ENCODE data around the gene PSIP1. TPM values are rescaled to one million over a fixed set of nuclear protein-coding genes. Genes with fewer than 3 reads are reported as not detected.

Gene PSIP1
- total RNA-seq, 2 experiments from 2014 or later, result 146 to 151 TPM

- intact Hi-C loops (cut with micrococcal nuclease; ENCODE audit: unreplicated experiment), result no loop called here
- H3K79me2 ChIP-seq (ENCODE audit: insufficient read depth, low read depth, low read length), result peaks cover 94% of the 10 kb centered on the region
- H2AFZ ChIP-seq (ENCODE audit: low read length), result no peak overlapping the region
- no TSS peak for BruUV-seq (replicated peaks)
- H3K9me2 ChIP-seq (ENCODE audit: insufficient read depth, low read length), result no peaks in the 10 kb centered on the region
- TF ChIP-seq EZH2phosphoT487 (IDR thresholded peaks at IDR 0.05; ENCODE audit: borderline replicate concordance, low read depth, low read length), result no peak
- 0 out of 2 replicates have a peak, but pooled peaks cover 6% of the 10 kb centered on the region for H4K20me1 ChIP-seq (ENCODE audit: insufficient read depth, low read length)
- peaks cover 98% of the 10 kb centered on the region for H3K36me3 ChIP-seq (ENCODE audit: insufficient read depth, low read length)
- no peak overlapping the region for H3K4me2 ChIP-seq (ENCODE audit: low read length)
- no peak overlapping the region for H3K4me3 ChIP-seq (ENCODE audit: low read depth, low read length, poor library complexity, severe bottlenecking)
- no peaks in the 10 kb centered on the region for H3K4me1 ChIP-seq (ENCODE audit: insufficient read depth, low read length, poor library complexity, severe bottlenecking)
- ChIA-PET CTCF (ENCODE audit: unreplicated experiment) (no interaction called here), POLR2A (interaction anchor here (0.6 to 1.2 kb wide), 2 partner anchors 45 to 52 kb away, joined by 3 to 5 read pairs; no protein-coding TSS in a partner anchor)
- H3K9me3 ChIP-seq (ENCODE audit: low read length), result peaks cover 34% of the 10 kb centered on the region
- no peak overlapping the region for H3K27ac ChIP-seq (ENCODE audit: low read depth, low read length, poor library complexity, severe bottlenecking)
- no peak for DNase-seq (ENCODE audit: low spot score)
Measured at GRCh38 chr9:15498246-15498995, 12.3 kb downstream of the PSIP1 start.

GRCh38 chr9:15492485-15493150, 18.2 kb downstream of the PSIP1 start:
- Histone ChIP-seq H4K20me1 (ENCODE audit: insufficient read depth, low read length) (no peaks in the 10 kb centered on the region), H3K36me3 (ENCODE audit: insufficient read depth, low read length) (peaks cover 98% of the 10 kb centered on the region), H3K27ac (ENCODE audit: low read depth, low read length, poor library complexity, severe bottlenecking) (no peak overlapping the region), H3K79me2 (ENCODE audit: insufficient read depth, low read depth, low read length) (peaks cover 51% of the 10 kb centered on the region), H3K9me2 (ENCODE audit: insufficient read depth, low read length) (no peaks in the 10 kb centered on the region), H3K4me1 (ENCODE audit: insufficient read depth, low read length, poor library complexity, severe bottlenecking) (no peaks in the 10 kb centered on the region), H3K4me2 (ENCODE audit: low read length) (no peak overlapping the region), H3K4me3 (ENCODE audit: low read depth, low read length, poor library complexity, severe bottlenecking) (no peak overlapping the region), H3K9me3 (ENCODE audit: low read length) (peaks cover 50% of the 10 kb centered on the region), H2AFZ (ENCODE audit: low read length) (no peak overlapping the region)
- intact Hi-C loops (cut with micrococcal nuclease; ENCODE audit: unreplicated experiment), result loop anchor here (5.0 kb wide), 1 partner anchor 40 kb away; no protein-coding TSS in a partner anchor
- CTCF ChIA-PET (ENCODE audit: unreplicated experiment), result no interaction called here
- no TSS peak for BruUV-seq (replicated peaks)
- TF ChIP-seq EZH2phosphoT487 (IDR thresholded peaks at IDR 0.05; ENCODE audit: borderline replicate concordance, low read depth, low read length), result no peak
- TF ChIP-seq, protein P1, sequence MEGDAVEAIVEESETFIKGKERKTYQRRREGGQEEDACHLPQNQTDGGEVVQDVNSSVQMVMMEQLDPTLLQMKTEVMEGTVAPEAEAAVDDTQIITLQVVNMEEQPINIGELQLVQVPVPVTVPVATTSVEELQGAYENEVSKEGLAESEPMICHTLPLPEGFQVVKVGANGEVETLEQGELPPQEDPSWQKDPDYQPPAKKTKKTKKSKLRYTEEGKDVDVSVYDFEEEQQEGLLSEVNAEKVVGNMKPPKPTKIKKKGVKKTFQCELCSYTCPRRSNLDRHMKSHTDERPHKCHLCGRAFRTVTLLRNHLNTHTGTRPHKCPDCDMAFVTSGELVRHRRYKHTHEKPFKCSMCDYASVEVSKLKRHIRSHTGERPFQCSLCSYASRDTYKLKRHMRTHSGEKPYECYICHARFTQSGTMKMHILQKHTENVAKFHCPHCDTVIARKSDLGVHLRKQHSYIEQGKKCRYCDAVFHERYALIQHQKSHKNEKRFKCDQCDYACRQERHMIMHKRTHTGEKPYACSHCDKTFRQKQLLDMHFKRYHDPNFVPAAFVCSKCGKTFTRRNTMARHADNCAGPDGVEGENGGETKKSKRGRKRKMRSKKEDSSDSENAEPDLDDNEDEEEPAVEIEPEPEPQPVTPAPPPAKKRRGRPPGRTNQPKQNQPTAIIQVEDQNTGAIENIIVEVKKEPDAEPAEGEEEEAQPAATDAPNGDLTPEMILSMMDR (conservative IDR thresholded peaks at IDR 0.05; ENCODE audit: low read length), result no peak
- no peak for DNase-seq (ENCODE audit: low spot score)
- POLR2A ChIA-PET, result no interaction called here

GRCh38 chr9:15491950-15492349, 18.8 kb downstream of the PSIP1 start:
- ChIA-PET POLR2A (no interaction called here), CTCF (ENCODE audit: unreplicated experiment) (no interaction called here)
- no peaks in the 10 kb centered on the region for H3K9me2 ChIP-seq (ENCODE audit: insufficient read depth, low read length)
- H3K36me3 ChIP-seq (ENCODE audit: insufficient read depth, low read length), result peaks cover 98% of the 10 kb centered on the region
- intact Hi-C loops (cut with micrococcal nuclease; ENCODE audit: unreplicated experiment), result loop anchor here (5.0 kb wide), 1 partner anchor 40 kb away; no protein-coding TSS in a partner anchor
- no peak for DNase-seq (ENCODE audit: low spot score)
- H4K20me1 ChIP-seq (ENCODE audit: insufficient read depth, low read length), result no peaks in the 10 kb centered on the region
- BruUV-seq (replicated peaks), result no TSS peak
- H3K4me2 ChIP-seq (ENCODE audit: low read length), result no peak overlapping the region
- TF ChIP-seq, protein P1 (conservative IDR thresholded peaks at IDR 0.05; ENCODE audit: low read length), result no peak
- no peak for TF ChIP-seq EZH2phosphoT487 (IDR thresholded peaks at IDR 0.05; ENCODE audit: borderline replicate concordance, low read depth, low read length)
- no peak overlapping the region for H2AFZ ChIP-seq (ENCODE audit: low read length)
- no peaks in the 10 kb centered on the region for H3K4me1 ChIP-seq (ENCODE audit: insufficient read depth, low read length, poor library complexity, severe bottlenecking)
- H3K9me3 ChIP-seq (ENCODE audit: low read length), result peaks cover 49% of the 10 kb centered on the region
- H3K4me3 ChIP-seq (ENCODE audit: low read depth, low read length, poor library complexity, severe bottlenecking), result no peak overlapping the region
- peaks cover 45% of the 10 kb centered on the region for H3K79me2 ChIP-seq (ENCODE audit: insufficient read depth, low read depth, low read length)
- no peak overlapping the region for H3K27ac ChIP-seq (ENCODE audit: low read depth, low read length, poor library complexity, severe bottlenecking)
